ENCODE measurements around the gene COX18. TPM values are rescaled to one million over a fixed set of nuclear protein-coding genes. Genes with fewer than 3 reads are reported as not detected.
A peak's percentile ranks its signal among the peaks of the same experiment; 100 is the strongest.

COX18 gene
- total RNA-seq, 1 donor from 2014 or later = 10.8 TPM

GRCh38 chr4:73028621-73029020, 40.9 kb downstream of the COX18 start:
- H3K4me1 Mint-ChIP-seq (ENCODE audit: low read depth, unreplicated experiment) = no peaks in the 10 kb centered on the region
- FAIRE-seq = no peak
- Histone ChIP-seq H3K9me3 (ENCODE audit: insufficient read depth, low read depth, low read length) (peaks cover 4% of the 10 kb centered on the region), H3K27me3 (ENCODE audit: insufficient read depth, low read length) (no peaks in the 10 kb centered on the region), H3K4me3 (ENCODE audit: insufficient read depth, low read depth, low read length) (no peak overlapping the region), H2AFZ (ENCODE audit: low read depth, low read length) (no peak overlapping the region), H3K79me2 (ENCODE audit: insufficient read depth, low read length) (no peaks in the 10 kb centered on the region), H3K36me3 (ENCODE audit: insufficient read depth, low read length) (no peaks in the 10 kb centered on the region), H3K4me1 (ENCODE audit: insufficient read depth, low read length) (no peaks in the 10 kb centered on the region), H3K27ac (ENCODE audit: low read depth, low read length) (no peak overlapping the region), H3K9ac (ENCODE audit: low read length) (no peak overlapping the region), H4K20me1 (ENCODE audit: insufficient read depth, low read length) (no peaks in the 10 kb centered on the region), H3K4me2 (ENCODE audit: low read length) (no peak overlapping the region)
- TF ChIP-seq, protein P1, sequence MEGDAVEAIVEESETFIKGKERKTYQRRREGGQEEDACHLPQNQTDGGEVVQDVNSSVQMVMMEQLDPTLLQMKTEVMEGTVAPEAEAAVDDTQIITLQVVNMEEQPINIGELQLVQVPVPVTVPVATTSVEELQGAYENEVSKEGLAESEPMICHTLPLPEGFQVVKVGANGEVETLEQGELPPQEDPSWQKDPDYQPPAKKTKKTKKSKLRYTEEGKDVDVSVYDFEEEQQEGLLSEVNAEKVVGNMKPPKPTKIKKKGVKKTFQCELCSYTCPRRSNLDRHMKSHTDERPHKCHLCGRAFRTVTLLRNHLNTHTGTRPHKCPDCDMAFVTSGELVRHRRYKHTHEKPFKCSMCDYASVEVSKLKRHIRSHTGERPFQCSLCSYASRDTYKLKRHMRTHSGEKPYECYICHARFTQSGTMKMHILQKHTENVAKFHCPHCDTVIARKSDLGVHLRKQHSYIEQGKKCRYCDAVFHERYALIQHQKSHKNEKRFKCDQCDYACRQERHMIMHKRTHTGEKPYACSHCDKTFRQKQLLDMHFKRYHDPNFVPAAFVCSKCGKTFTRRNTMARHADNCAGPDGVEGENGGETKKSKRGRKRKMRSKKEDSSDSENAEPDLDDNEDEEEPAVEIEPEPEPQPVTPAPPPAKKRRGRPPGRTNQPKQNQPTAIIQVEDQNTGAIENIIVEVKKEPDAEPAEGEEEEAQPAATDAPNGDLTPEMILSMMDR (IDR thresholded peaks at IDR 0.05; ENCODE audit: insufficient read depth, low read depth, low read length) = no peak
- no peak for TF ChIP-seq EZH2 (IDR thresholded peaks at IDR 0.05; ENCODE audit: insufficient read depth, low read length)
- DNase-seq (ENCODE audit: low read depth) = no peak
- H3K27me3 Mint-ChIP-seq (ENCODE audit: low read depth, unreplicated experiment) = no peaks in the 10 kb centered on the region
- peaks cover 3% of the 10 kb centered on the region for H3K36me3 Mint-ChIP-seq (ENCODE audit: low read depth, unreplicated experiment)
- H3K9me3 Mint-ChIP-seq (ENCODE audit: unreplicated experiment) = peaks cover 9% of the 10 kb centered on the region
- no peak overlapping the region for H3K4me3 Mint-ChIP-seq (ENCODE audit: unreplicated experiment)
- no peak overlapping the region for H3K27ac Mint-ChIP-seq (ENCODE audit: unreplicated experiment)

DNA sequence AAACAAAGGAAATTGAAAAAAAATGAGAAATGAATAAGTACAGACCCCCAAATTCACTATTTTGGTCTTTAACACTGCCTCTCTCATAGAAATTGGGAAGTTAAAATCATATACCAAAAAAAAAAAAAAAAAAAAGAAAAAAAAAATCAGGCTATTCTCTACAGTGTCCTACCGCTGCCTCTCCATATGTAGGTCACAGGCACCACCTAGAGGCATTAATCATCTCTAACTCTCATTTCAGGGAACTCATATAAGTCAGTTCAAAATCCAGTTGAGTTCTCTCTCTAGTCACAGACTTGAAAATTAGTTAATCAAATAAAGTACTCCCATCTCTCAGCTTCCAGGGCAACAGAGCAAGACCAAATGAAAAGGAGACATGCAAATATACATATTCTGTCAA, 47.9 kb downstream of the COX18 start:
- H3K4me1 ChIP-seq (ENCODE audit: insufficient read depth, low read length) = no peaks in the 10 kb centered on the region
- no peaks in the 10 kb centered on the region for H3K79me2 ChIP-seq (ENCODE audit: insufficient read depth, low read length)
- Mint-ChIP-seq H3K27me3 (ENCODE audit: low read depth, unreplicated experiment) (no peaks in the 10 kb centered on the region), H3K4me3 (ENCODE audit: unreplicated experiment) (no peak overlapping the region), H3K36me3 (ENCODE audit: low read depth, unreplicated experiment) (no peaks in the 10 kb centered on the region), H3K4me1 (ENCODE audit: low read depth, unreplicated experiment) (no peaks in the 10 kb centered on the region), H3K9me3 (ENCODE audit: unreplicated experiment) (no peaks in the 10 kb centered on the region), H3K27ac (ENCODE audit: unreplicated experiment) (no peak overlapping the region)
- DNase-seq (ENCODE audit: low read depth) = peak; percentile 33
- H3K36me3 ChIP-seq (ENCODE audit: insufficient read depth, low read length) = no peaks in the 10 kb centered on the region
- TF ChIP-seq EZH2 (IDR thresholded peaks at IDR 0.05; ENCODE audit: insufficient read depth, low read length) = no peak
- TF ChIP-seq, protein P1 (IDR thresholded peaks at IDR 0.05; ENCODE audit: insufficient read depth, low read depth, low read length) = peak; percentile 46
- FAIRE-seq = no peak
- H3K4me2 ChIP-seq (ENCODE audit: low read length) = no peak overlapping the region
- no peaks in the 10 kb centered on the region for H4K20me1 ChIP-seq (ENCODE audit: insufficient read depth, low read length)
- no peak overlapping the region for H3K4me3 ChIP-seq (ENCODE audit: insufficient read depth, low read depth, low read length)
- no peak overlapping the region for H3K27ac ChIP-seq (ENCODE audit: low read depth, low read length)
- no peak overlapping the region for H3K9ac ChIP-seq (ENCODE audit: low read length)
- H2AFZ ChIP-seq (ENCODE audit: low read depth, low read length) = no peak overlapping the region
- no peaks in the 10 kb centered on the region for H3K27me3 ChIP-seq (ENCODE audit: insufficient read depth, low read length)
- no peaks in the 10 kb centered on the region for H3K9me3 ChIP-seq (ENCODE audit: insufficient read depth, low read depth, low read length)

- Mint-ChIP-seq H3K4me3 (ENCODE audit: unreplicated experiment) (no peak overlapping the region), H3K9me3 (ENCODE audit: unreplicated experiment) (no peaks in the 10 kb centered on the region), H3K27ac (ENCODE audit: unreplicated experiment) (no peak overlapping the region), H3K27me3 (ENCODE audit: low read depth, unreplicated experiment) (no peaks in the 10 kb centered on the region), H3K36me3 (ENCODE audit: low read depth, unreplicated experiment) (no peaks in the 10 kb centered on the region), H3K4me1 (ENCODE audit: low read depth, unreplicated experiment) (no peaks in the 10 kb centered on the region)
- Histone ChIP-seq H3K27me3 (ENCODE audit: insufficient read depth, low read length) (no peaks in the 10 kb centered on the region), H3K4me3 (ENCODE audit: insufficient read depth, low read depth, low read length) (no peak overlapping the region), H3K27ac (ENCODE audit: low read depth, low read length) (no peak overlapping the region), H2AFZ (ENCODE audit: low read depth, low read length) (no peak overlapping the region), H3K79me2 (ENCODE audit: insufficient read depth, low read length) (no peaks in the 10 kb centered on the region), H4K20me1 (ENCODE audit: insufficient read depth, low read length) (no peaks in the 10 kb centered on the region), H3K4me2 (ENCODE audit: low read length) (no peak overlapping the region), H3K4me1 (ENCODE audit: insufficient read depth, low read length) (no peaks in the 10 kb centered on the region), H3K9me3 (ENCODE audit: insufficient read depth, low read depth, low read length) (no peaks in the 10 kb centered on the region), H3K36me3 (ENCODE audit: insufficient read depth, low read length) (no peaks in the 10 kb centered on the region), H3K9ac (ENCODE audit: low read length) (no peak overlapping the region)
- FAIRE-seq (peak; percentile 47), DNase-seq (ENCODE audit: low read depth) (peak; percentile 22)
- TF ChIP-seq EZH2 (IDR thresholded peaks at IDR 0.05; ENCODE audit: insufficient read depth, low read length) = no peak
- TF ChIP-seq, protein P1 (IDR thresholded peaks at IDR 0.05; ENCODE audit: insufficient read depth, low read depth, low read length) = peak; percentile 77
These were observed 50.0 kb downstream of the COX18 start for GRCh38 chr4:73019462-73020047.

Measured in astrocyte (in vitro differentiated cells and primary cell).